ENCODE data around the gene MRPS14. TPM values are rescaled to one million over a fixed set of nuclear protein-coding genes. Genes with fewer than 3 reads are reported as not detected.

The MRPS14 gene
- polyA plus RNA-seq, 1 of the 3 experiments (the other 2 are of a cell fraction) = 18.2 TPM

- TF ChIP-seq, protein P1, sequence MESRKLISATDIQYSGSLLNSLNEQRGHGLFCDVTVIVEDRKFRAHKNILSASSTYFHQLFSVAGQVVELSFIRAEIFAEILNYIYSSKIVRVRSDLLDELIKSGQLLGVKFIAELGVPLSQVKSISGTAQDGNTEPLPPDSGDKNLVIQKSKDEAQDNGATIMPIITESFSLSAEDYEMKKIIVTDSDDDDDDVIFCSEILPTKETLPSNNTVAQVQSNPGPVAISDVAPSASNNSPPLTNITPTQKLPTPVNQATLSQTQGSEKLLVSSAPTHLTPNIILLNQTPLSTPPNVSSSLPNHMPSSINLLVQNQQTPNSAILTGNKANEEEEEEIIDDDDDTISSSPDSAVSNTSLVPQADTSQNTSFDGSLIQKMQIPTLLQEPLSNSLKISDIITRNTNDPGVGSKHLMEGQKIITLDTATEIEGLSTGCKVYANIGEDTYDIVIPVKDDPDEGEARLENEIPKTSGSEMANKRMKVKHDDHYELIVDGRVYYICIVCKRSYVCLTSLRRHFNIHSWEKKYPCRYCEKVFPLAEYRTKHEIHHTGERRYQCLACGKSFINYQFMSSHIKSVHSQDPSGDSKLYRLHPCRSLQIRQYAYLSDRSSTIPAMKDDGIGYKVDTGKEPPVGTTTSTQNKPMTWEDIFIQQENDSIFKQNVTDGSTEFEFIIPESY (IDR thresholded peaks at IDR 0.05; ENCODE audit: borderline replicate concordance, low read depth) = no peak
- TF ChIP-seq MXI1 (IDR thresholded peaks at IDR 0.05; ENCODE audit: low read depth, low read length) (no peak), YY1 (IDR thresholded peaks at IDR 0.05; ENCODE audit: low read depth) (no peak), RXRA (IDR thresholded peaks at IDR 0.05; ENCODE audit: borderline replicate concordance, low read depth) (peak; percentile 56; the same call in 1 of the 2 replicates), TAF1 (IDR thresholded peaks at IDR 0.05; ENCODE audit: borderline replicate concordance, low read depth, low read length) (no peak), FOXJ3 (CRISPR knock-in tag; IDR thresholded peaks at IDR 0.05) (no peak), RCOR1 (IDR thresholded peaks at IDR 0.05; ENCODE audit: low read length) (no peak), TCF12 (IDR thresholded peaks at IDR 0.05) (peak; percentile 39), FOSL2 (IDR thresholded peaks at IDR 0.05; ENCODE audit: borderline replicate concordance, low read depth) (no peak), PBX3 (IDR thresholded peaks at IDR 0.05) (peak; percentile 32; the same call in 1 of the 2 replicates)
Measured at GRCh38 chr1:174968750-174969244, 54.4 kb downstream of the MRPS14 start (continued).

DNA sequence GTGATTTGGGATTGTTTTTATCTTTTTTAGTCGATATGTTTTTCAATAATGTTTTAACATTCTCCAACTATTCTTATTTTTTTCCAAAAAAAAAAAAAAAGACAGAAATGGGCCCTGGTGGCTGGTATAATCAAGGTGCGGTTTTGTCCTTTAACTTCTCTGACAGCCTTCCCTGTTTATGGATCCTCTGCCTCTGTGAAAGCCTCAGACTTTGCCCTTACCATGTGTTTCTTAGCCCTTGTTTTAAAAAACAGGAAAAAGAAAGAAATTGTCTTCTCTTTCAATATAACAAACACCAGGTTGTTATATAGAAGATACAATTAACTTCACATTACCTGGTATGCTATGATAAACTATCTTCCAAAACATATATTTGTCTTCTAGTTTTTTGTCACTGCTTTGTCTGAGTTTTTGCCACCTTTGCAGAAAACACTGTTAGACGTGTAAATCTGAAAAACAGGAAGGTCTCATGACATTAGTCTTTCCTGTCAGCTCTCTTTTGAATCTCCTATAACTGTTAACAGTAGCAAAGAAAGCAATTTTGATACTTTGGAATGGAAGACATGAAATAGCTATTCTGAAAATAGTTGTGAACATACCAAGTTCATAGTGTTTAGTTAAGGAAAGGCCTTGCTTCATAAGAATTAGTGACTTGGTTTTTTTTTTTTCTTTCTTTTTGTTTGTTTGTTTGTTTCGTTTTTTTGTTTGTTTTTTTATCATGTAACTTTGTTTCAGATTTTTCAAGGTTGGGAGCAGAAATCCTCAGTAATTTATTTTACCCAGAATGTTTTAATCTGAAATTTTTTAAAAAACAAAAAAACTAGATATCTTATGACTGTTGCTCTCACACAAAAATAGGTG is 55.1 kb downstream of the MRPS14 start:
- TF ChIP-seq RXRA (IDR thresholded peaks at IDR 0.05; ENCODE audit: borderline replicate concordance, low read depth) (no peak), ELF1 (IDR thresholded peaks at IDR 0.05) (no peak), NFIC (IDR thresholded peaks at IDR 0.05; ENCODE audit: borderline replicate concordance) (no peak), EZH2phosphoT487 (IDR thresholded peaks at IDR 0.05; ENCODE audit: borderline replicate concordance, low read depth) (no peak), NRF1 (IDR thresholded peaks at IDR 0.05; ENCODE audit: low read depth, low read length) (no peak), RCOR1 (IDR thresholded peaks at IDR 0.05; ENCODE audit: low read length) (no peak), MXI1 (IDR thresholded peaks at IDR 0.05; ENCODE audit: low read depth, low read length) (no peak), YY1 (IDR thresholded peaks at IDR 0.05; ENCODE audit: low read depth) (no peak), TAF1 (IDR thresholded peaks at IDR 0.05; ENCODE audit: borderline replicate concordance, low read depth, low read length) (no peak), POLR2AphosphoS5 (IDR thresholded peaks at IDR 0.05; ENCODE audit: low read depth, low read length) (no peak), EP300 (IDR thresholded peaks at IDR 0.05; ENCODE audit: borderline replicate concordance in 1 of 2, low read depth in 1 of 2, low read length in 1 of 2) (no peak), SIN3A (IDR thresholded peaks at IDR 0.05; ENCODE audit: borderline replicate concordance, low read depth, low read length) (no peak)
- TF ChIP-seq, protein P1 (IDR thresholded peaks at IDR 0.05; ENCODE audit: borderline replicate concordance, low read depth) = no peak
- TF ChIP-seq, protein P2, sequence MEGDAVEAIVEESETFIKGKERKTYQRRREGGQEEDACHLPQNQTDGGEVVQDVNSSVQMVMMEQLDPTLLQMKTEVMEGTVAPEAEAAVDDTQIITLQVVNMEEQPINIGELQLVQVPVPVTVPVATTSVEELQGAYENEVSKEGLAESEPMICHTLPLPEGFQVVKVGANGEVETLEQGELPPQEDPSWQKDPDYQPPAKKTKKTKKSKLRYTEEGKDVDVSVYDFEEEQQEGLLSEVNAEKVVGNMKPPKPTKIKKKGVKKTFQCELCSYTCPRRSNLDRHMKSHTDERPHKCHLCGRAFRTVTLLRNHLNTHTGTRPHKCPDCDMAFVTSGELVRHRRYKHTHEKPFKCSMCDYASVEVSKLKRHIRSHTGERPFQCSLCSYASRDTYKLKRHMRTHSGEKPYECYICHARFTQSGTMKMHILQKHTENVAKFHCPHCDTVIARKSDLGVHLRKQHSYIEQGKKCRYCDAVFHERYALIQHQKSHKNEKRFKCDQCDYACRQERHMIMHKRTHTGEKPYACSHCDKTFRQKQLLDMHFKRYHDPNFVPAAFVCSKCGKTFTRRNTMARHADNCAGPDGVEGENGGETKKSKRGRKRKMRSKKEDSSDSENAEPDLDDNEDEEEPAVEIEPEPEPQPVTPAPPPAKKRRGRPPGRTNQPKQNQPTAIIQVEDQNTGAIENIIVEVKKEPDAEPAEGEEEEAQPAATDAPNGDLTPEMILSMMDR (IDR thresholded peaks at IDR 0.05) = no peak
- TF ChIP-seq, protein P3, sequence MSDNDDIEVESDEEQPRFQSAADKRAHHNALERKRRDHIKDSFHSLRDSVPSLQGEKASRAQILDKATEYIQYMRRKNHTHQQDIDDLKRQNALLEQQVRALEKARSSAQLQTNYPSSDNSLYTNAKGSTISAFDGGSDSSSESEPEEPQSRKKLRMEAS (IDR thresholded peaks at IDR 0.05; ENCODE audit: low read depth) = no peak
- TF ChIP-seq, protein P4, sequence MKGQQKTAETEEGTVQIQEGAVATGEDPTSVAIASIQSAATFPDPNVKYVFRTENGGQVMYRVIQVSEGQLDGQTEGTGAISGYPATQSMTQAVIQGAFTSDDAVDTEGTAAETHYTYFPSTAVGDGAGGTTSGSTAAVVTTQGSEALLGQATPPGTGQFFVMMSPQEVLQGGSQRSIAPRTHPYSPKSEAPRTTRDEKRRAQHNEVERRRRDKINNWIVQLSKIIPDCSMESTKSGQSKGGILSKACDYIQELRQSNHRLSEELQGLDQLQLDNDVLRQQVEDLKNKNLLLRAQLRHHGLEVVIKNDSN (IDR thresholded peaks at IDR 0.05; ENCODE audit: borderline replicate concordance, low read depth) = no peak
- H3K9me2 ChIP-seq = no peaks in the 10 kb centered on the region
- H3K9me3 ChIP-seq = no peaks in the 10 kb centered on the region
- 67% methylated on average over 4 of the region's 4 CpGs for WGBS (ENCODE audit: low lambda C conversion rate)
- H3K4me2 ChIP-seq = no peak overlapping the region
- peaks cover 0 to 2% of the 10 kb centered on the region in 2 experiments; a peak in 2 of 4 replicates for H3K4me1 ChIP-seq (ENCODE audit: control insufficient read depth in 1 of 2, insufficient read depth in 2 of 2, low read depth in 1 of 2, low read length in 1 of 2)
- no peak overlapping the region for H3K27ac ChIP-seq (ENCODE audit: low read depth in 2 of 2, low read length in 1 of 2)
- H3F3A ChIP-seq (replicated peaks; ENCODE audit: insufficient read depth) = no peaks in the 10 kb centered on the region
- no peaks in the 10 kb centered on the region for H4K20me1 ChIP-seq (ENCODE audit: insufficient read depth)
- DNase-seq = no peak
- H3K27me3 ChIP-seq (ENCODE audit: insufficient read depth) = no peaks in the 10 kb centered on the region
- no peaks in the 10 kb centered on the region for H3K79me2 ChIP-seq (ENCODE audit: insufficient read depth)
- H3K9ac ChIP-seq = no peak overlapping the region
- H2AFZ ChIP-seq (ENCODE audit: low read depth) = no peak overlapping the region
- CTCF ChIA-PET = no interaction called here
- POLR2A ChIA-PET = no interaction called here
- H3K36me3 ChIP-seq (replicated peaks in 1 of 2; ENCODE audit: control insufficient read depth in 1 of 2, insufficient read depth in 2 of 2, low read length in 1 of 2) = no peaks in the 10 kb centered on the region
- no peak overlapping the region for H3K4me3 ChIP-seq (ENCODE audit: low read depth in 2 of 2, low read length in 1 of 2)
